ENCODE measurements around the gene PSMA7. TPM values are rescaled to one million over a fixed set of nuclear protein-coding genes. Genes with fewer than 3 reads are reported as not detected.
A peak's percentile ranks its signal among the peaks of the same experiment; 100 is the strongest.

PSMA7 gene
- total and polyA plus RNA-seq, 2 of the 8 experiments (the other 6 are each of a cell fraction or from before 2014, with no cell fraction given): 361 to 648 TPM

- H3K9me3 ChIP-seq (ENCODE audit: insufficient read depth in 2 of 2, low read depth in 1 of 2, low read length in 1 of 2): no peaks in the 10 kb centered on the region; a peak in 1 of 4 replicates
- no peak overlapping the region for H3K9ac ChIP-seq (replicated peaks in 1 of 4; ENCODE audit: extremely low read depth in 1 of 4, low read depth in 3 of 4, low read length in 3 of 4)
- no peak overlapping the region for H3K4me3 ChIP-seq (ENCODE audit: extremely low read depth in 1 of 4, insufficient read depth in 2 of 4, low read depth in 3 of 4, low read length in 4 of 4)
- no peaks in the 10 kb centered on the region for H3K23me2 ChIP-seq (ENCODE audit: low read depth, low read length)
- H2BK12ac ChIP-seq (ENCODE audit: low read depth, low read length): no peak overlapping the region
- peaks cover 20 to 92% of the 10 kb centered on the region in 2 experiments for H3K79me2 ChIP-seq (ENCODE audit: control insufficient read depth in 1 of 2, insufficient read depth in 2 of 2, low read length in 2 of 2)
- no peak overlapping the region for H4K5ac ChIP-seq (ENCODE audit: insufficient read length, low read depth, low read length)
- no peak overlapping the region for H3K4ac ChIP-seq (replicated peaks; ENCODE audit: insufficient read length, low read depth, low read length)
- H2AK5ac ChIP-seq (ENCODE audit: low read depth, low read length): no peak overlapping the region
- no peak overlapping the region for H2BK120ac ChIP-seq (replicated peaks; ENCODE audit: low read depth, low read length)
- H3K4me2 ChIP-seq (ENCODE audit: insufficient read depth in 1 of 2, low read depth in 2 of 2, low read length in 2 of 2): peak overlapping the region in 1 of 2 experiments; percentile 8; a peak in 2 of 4 replicates
- no peak overlapping the region for H2BK15ac ChIP-seq (ENCODE audit: low read length)
- peaks cover 37% of the 10 kb centered on the region for H3K79me1 ChIP-seq (ENCODE audit: low read depth, low read length)
- H3K27ac ChIP-seq (ENCODE audit: low read depth, low read length): no peak overlapping the region
- H3K56ac ChIP-seq (replicated peaks; ENCODE audit: insufficient read length, low read depth, low read length): no peak overlapping the region
- DNase-seq (ENCODE audit: low read depth in 1 of 2, low spot score in 2 of 2) (peak in 1 of 2 experiments; percentile 39), FAIRE-seq (no peak)
- H3K23ac ChIP-seq (ENCODE audit: insufficient read length): no peak overlapping the region
- no peak overlapping the region for H4K8ac ChIP-seq (ENCODE audit: extremely low read depth, insufficient read depth, low read length)
- H2BK20ac ChIP-seq (ENCODE audit: low read length): no peak overlapping the region
- no peak overlapping the region for H2AFZ ChIP-seq (ENCODE audit: low read length)
- H4K20me1 ChIP-seq (replicated peaks in 1 of 2; ENCODE audit: control insufficient read depth in 1 of 2, insufficient read depth in 2 of 2, low read length in 2 of 2): peaks cover 29 to 60% of the 10 kb centered on the region in 2 experiments
- 85% methylated on average over 29 of the region's 29 CpGs; no CpG with 5 or more reads in 1 of the 2 experiments for WGBS, 2 experiments (ENCODE audit: extremely low coverage in 1 of 2, insufficient coverage in 1 of 2, insufficient read length in 1 of 2, insufficient replicate concordance in 2 of 2, low coverage in 1 of 2, low lambda C conversion rate in 2 of 2, missing lambda C conversion rate in 1 of 2)
- peaks cover 2 to 9% (median 7%) of the 10 kb centered on the region in 4 experiments; a peak in 5 of 8 replicates for H3K36me3 ChIP-seq (ENCODE audit: control insufficient read depth in 2 of 4, insufficient read depth in 4 of 4, low read length in 3 of 4)
- no peak overlapping the region for H3K18ac ChIP-seq (ENCODE audit: extremely low read depth, low read length)
- TF ChIP-seq CEBPB (IDR thresholded peaks at IDR 0.05; ENCODE audit: low read depth, low read length): no peak
- 0 out of 2 replicates have a peak, but pooled peaks have one; percentile 5 for TF ChIP-seq E2F6 (IDR thresholded peaks at IDR 0.05)
- peaks cover 0 to 18% (median 8%) of the 10 kb centered on the region in 4 experiments; a peak in 6 of 7 replicates for H3K4me1 ChIP-seq (replicated peaks in 1 of 4; ENCODE audit: control insufficient read depth in 3 of 4, insufficient read depth in 4 of 4, low read length in 3 of 4)
- no peak overlapping the region for H3K14ac ChIP-seq (ENCODE audit: insufficient read length)
- no peaks in the 10 kb centered on the region for H3K27me3 ChIP-seq (replicated peaks in 1 of 4; ENCODE audit: control insufficient read depth in 3 of 4, extremely low read depth in 1 of 4, insufficient read depth in 3 of 4, low read length in 3 of 4)
- ChIA-PET POLR2A (ENCODE audit: partially characterized antibody) (interaction anchor here (1.2 to 1.5 kb wide), 6 partner anchors 12 to 89 kb away, joined by 3 to 10 read pairs (median 6); partner anchors contain the start of genes PSMA7 and SS18L1), CTCF (ENCODE audit: partially characterized antibody) (interaction anchor here (1.0 to 2.6 kb wide), 9 partner anchors 9 to 154 kb away, joined by 3 to 13 read pairs (median 6); no protein-coding TSS in a partner anchor)
- H2BK5ac ChIP-seq (ENCODE audit: low read depth, low read length): peak overlapping the region; percentile 4; the same call in 1 of the 2 replicates
- no peak overlapping the region for H4K91ac ChIP-seq (replicated peaks; ENCODE audit: insufficient read length, low read length)
Measured at GRCh38 chr20:62155428-62156253, 12.4 kb upstream of the PSMA7 start.
